ENCODE results near the gene JPH3. TPM values are rescaled to one million over a fixed set of nuclear protein-coding genes. Genes with fewer than 3 reads are reported as not detected.

JPH3 gene
- polyA plus RNA-seq, 2 of the 4 experiments (the other 2 are of a cell fraction): 0.36 to 1.6 TPM

DNA sequence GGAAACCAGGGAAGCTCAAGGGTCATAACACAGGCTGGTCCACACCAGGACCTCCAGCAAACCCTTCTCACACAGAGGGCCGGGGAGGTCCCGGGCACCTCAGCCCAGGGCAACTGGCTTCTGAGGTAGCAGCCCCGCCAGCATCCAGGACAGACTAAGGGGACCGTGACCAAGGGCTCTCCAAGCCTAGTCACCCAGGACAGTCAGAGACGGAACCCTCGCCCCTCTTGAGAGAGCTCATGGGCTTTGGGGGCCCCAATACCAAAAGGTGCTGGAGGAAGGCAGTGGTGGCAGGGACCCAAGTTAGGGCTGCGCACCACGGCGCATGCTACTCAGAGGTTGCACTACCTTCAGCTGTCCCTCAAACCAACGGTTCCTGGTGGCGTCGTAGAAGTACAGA, 108.6 kb downstream of the JPH3 start:
- ChIA-PET CTCF (interaction anchor here (0.6 to 1.9 kb wide), 8 partner anchors 9 to 198 kb away, joined by 3 to 5 read pairs (median 4); no protein-coding TSS in a partner anchor), POLR2A (no interaction called here)
- H3K4me3 ChIP-seq: no peak overlapping the region
- WGBS (ENCODE audit: missing lambda C conversion rate): 99% methylated on average over 12 of the region's 12 CpGs
- no peak overlapping the region for H3K4me2 ChIP-seq
- DNase-seq (ENCODE audit: low read depth in 1 of 2, low spot score in 1 of 2) (no peak), FAIRE-seq (no peak), ATAC-seq (no peak)
- H3K27ac ChIP-seq: no peak overlapping the region
- no peaks in the 10 kb centered on the region for H3K9me3 ChIP-seq
- no peaks in the 10 kb centered on the region for H3K4me1 ChIP-seq
- TF ChIP-seq, protein P1, sequence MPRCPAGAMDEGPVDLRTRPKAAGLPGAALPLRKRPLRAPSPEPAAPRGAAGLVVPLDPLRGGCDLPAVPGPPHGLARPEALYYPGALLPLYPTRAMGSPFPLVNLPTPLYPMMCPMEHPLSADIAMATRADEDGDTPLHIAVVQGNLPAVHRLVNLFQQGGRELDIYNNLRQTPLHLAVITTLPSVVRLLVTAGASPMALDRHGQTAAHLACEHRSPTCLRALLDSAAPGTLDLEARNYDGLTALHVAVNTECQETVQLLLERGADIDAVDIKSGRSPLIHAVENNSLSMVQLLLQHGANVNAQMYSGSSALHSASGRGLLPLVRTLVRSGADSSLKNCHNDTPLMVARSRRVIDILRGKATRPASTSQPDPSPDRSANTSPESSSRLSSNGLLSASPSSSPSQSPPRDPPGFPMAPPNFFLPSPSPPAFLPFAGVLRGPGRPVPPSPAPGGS (IDR thresholded peaks at IDR 0.05): no peak
- no peak for TF ChIP-seq HDAC2 (IDR thresholded peaks at IDR 0.05)
- TF ChIP-seq POLR2A (IDR thresholded peaks at IDR 0.05; ENCODE audit: low read length): no peak
- TF ChIP-seq, protein P2, sequence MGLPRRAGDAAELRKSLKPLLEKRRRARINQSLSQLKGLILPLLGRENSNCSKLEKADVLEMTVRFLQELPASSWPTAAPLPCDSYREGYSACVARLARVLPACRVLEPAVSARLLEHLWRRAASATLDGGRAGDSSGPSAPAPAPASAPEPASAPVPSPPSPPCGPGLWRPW (IDR thresholded peaks at IDR 0.05): no peak
- no peak for TF ChIP-seq KDM1A (IDR thresholded peaks at IDR 0.05; ENCODE audit: low read depth)
- no peak for TF ChIP-seq EHF (CRISPR knock-in tag; IDR thresholded peaks at IDR 0.05)
- no peak for TF ChIP-seq ZC3H11A (IDR thresholded peaks at IDR 0.05)

DNA sequence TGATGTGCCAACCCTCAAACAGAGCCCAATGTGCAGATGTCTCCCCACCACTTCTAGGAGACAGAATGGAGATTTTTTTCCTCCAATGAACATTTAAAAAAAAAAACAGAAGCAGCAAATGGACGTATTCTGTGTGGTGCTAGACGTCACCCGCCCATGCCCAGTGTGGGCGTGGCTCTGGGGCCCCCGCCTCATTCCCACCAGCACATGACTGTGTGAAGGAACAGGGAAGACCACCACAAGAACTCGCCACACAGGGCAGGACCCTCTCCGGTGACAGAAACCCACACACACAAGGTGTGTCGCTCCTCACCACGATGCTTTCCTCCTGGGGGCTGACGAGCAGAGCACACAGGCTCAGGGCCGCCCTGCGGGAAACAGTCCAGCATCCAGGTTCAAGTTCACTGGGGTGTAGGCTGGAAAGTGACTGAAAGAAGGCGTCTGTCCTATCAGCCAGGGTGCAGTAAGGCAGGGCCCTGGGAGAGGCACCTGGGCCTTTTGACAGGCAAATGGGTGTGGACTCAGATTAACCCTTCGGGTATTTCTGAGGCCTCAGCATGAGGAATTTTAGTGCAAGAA, 110.0 kb downstream of the JPH3 start:
- no peak for TF ChIP-seq POLR2A (IDR thresholded peaks at IDR 0.05; ENCODE audit: low read length)
- TF ChIP-seq, protein P3, sequence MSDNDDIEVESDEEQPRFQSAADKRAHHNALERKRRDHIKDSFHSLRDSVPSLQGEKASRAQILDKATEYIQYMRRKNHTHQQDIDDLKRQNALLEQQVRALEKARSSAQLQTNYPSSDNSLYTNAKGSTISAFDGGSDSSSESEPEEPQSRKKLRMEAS (IDR thresholded peaks at IDR 0.05): no peak
- TF ChIP-seq MAFK (IDR thresholded peaks at IDR 0.05; ENCODE audit: partially characterized antibody): no peak
- no peak for TF ChIP-seq TP53 (CRISPR knock-in tag; IDR thresholded peaks at IDR 0.05)
- TF ChIP-seq FOXS1 (CRISPR knock-in tag; IDR thresholded peaks at IDR 0.05): no peak
- TF ChIP-seq CHD4 (IDR thresholded peaks at IDR 0.05; ENCODE audit: borderline replicate concordance): no peak
- no peak for TF ChIP-seq HOXA7 (CRISPR knock-in tag; IDR thresholded peaks at IDR 0.05)
- no peak for TF ChIP-seq RFX5 (IDR thresholded peaks at IDR 0.05)
- TF ChIP-seq ESRRA (IDR thresholded peaks at IDR 0.05; ENCODE audit: borderline replicate concordance, low read length): no peak
- no peak for TF ChIP-seq SREBF2 (IDR thresholded peaks at IDR 0.05)
- no peak for TF ChIP-seq NPAS2 (CRISPR knock-in tag; IDR thresholded peaks at IDR 0.05; ENCODE audit: borderline replicate concordance)
- TF ChIP-seq HOXB5 (CRISPR knock-in tag; IDR thresholded peaks at IDR 0.05): no peak
- TF ChIP-seq EHF (CRISPR knock-in tag; IDR thresholded peaks at IDR 0.05): no peak
- TF ChIP-seq, protein P4, sequence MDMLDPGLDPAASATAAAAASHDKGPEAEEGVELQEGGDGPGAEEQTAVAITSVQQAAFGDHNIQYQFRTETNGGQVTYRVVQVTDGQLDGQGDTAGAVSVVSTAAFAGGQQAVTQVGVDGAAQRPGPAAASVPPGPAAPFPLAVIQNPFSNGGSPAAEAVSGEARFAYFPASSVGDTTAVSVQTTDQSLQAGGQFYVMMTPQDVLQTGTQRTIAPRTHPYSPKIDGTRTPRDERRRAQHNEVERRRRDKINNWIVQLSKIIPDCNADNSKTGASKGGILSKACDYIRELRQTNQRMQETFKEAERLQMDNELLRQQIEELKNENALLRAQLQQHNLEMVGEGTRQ (IDR thresholded peaks at IDR 0.05): no peak
- TF ChIP-seq CEBPB (IDR thresholded peaks at IDR 0.05): no peak
- no peak for TF ChIP-seq EP300 (IDR thresholded peaks at IDR 0.05)
- TF ChIP-seq KDM5A (IDR thresholded peaks at IDR 0.05): no peak
- no peak for TF ChIP-seq CHD2 (IDR thresholded peaks at IDR 0.05; ENCODE audit: low read length, partially characterized antibody)
- TF ChIP-seq POLR2AphosphoS2 (conservative IDR thresholded peaks at IDR 0.05; ENCODE audit: low read length): no peak
- POLR2A ChIA-PET: no interaction called here
- Histone ChIP-seq H3K4me2 (no peak overlapping the region), H3K9me3 (no peaks in the 10 kb centered on the region), H3K27ac (no peak overlapping the region), H3K4me1 (no peaks in the 10 kb centered on the region), H3K4me3 (no peak overlapping the region)
- 87% methylated on average over 14 of the region's 14 CpGs for WGBS (ENCODE audit: missing lambda C conversion rate)
- no peak for ATAC-seq
- FAIRE-seq: no peak
- no peak for DNase-seq (ENCODE audit: low read depth in 1 of 2, low spot score in 1 of 2)
- CTCF ChIA-PET: no interaction called here
